H1 (cell line): ENCODE measurements around the gene SCGB3A1. TPM values are rescaled to one million over a fixed set of nuclear protein-coding genes. Genes with fewer than 3 reads are reported as not detected.

ENCODE experiments used
- CHD2 ChIP-seq: IDR thresholded peaks from 2 replicates; pipeline ENCODE4 v1.6.1; 2012; ENCODE audit warnings: low read length, improper control_type of control experiment
- CHD7 ChIP-seq: fragments of 300-600 bp; sonication (generic); IDR thresholded peaks from 2 replicates; pipeline ENCODE4 v1.7.1; 2012; ENCODE audit warnings: low read length, moderate library complexity, mild to moderate bottlenecking, inconsistent platforms; ENCODE audit not compliant: insufficient replicate concordance
- CREB1 ChIP-seq: IDR thresholded peaks from 2 replicates; pipeline ENCODE4 v1.6.1; 2012; ENCODE audit warnings: inconsistent platforms
- RBBP5 ChIP-seq: IDR thresholded peaks from 2 replicates; pipeline ENCODE4 v1.7.1; 2012; ENCODE audit warnings: low read depth, mild to moderate bottlenecking, inconsistent platforms, low read length, moderate library complexity, borderline replicate concordance
- TAF1 ChIP-seq: IDR thresholded peaks from 2 replicates; pipeline ENCODE4 v1.6.1; 2011; ENCODE audit warnings: mild to moderate bottlenecking, low read depth, low read length
- polyA plus RNA-seq, 7 experiments: library from polyadenylated mRNA; depleted of rRNA in 3 of 7; stranded (reverse) in 5 of 7; unstranded in 2 of 7; fragments of >200 nt in 5 of 7; fragments of 200-250 nt in 2 of 7; gene quantifications; 1 replicate in 5 of 7; 2 replicates in 1 of 7; 4 replicates in 1 of 7; pipeline versions ENCODE4 v1.2.1 to v1.2.3, GENCODE V29; 2011 to 2013; ENCODE audit warnings: missing spikeins in 2 of 7, mixed read lengths in 2 of 7
- total RNA-seq: library from RNA; stranded (reverse); fragmentation: NEBNext Ultra II Directional; extraction: Animal tissue kit (Norgen Biotek cat#: 25700); gene quantifications from 2 replicates; pipeline ENCODE4 v1.2.1, GENCODE V29; 2021

The SCGB3A1 gene
- total and polyA plus RNA-seq, 2 of the 8 experiments (the other 6 are each of a cell fraction or from before 2014, with no cell fraction given), result 0.20 TPM; not detected in 1

DNA sequence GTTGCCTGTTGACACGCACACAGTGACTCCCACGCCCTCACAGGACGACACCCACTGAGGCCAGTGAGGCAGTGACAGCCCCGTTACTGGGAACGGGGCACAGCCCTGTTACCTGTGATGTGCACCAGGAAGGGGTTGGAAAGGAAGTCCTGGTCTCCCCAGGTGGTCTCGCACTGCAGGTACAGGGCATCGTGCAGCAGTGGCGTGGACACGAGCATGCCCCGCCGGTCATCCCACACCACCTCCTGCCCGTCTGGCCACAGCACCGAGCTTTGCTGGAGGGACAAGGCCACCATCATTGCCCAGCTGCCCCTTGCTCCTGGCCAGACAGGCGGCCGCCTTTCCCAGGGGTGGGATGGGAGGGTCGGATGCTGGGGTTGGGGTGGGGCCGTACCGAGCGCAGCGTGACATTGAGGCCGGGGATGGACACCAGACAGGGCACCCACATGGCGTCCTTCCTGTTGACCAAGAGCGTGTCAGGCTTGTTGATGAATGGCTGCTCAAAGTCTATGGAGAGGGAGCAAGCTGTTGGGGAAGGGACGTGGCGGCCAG, 38.6 kb upstream of the SCGB3A1 start (continued):
- TF ChIP-seq CHD7 (no peak), CHD2 (no peak), RBBP5 (no peak), TAF1 (no peak), CREB1 (no peak)
- TF ChIP-seq, all 59 proteins: peak for 0
